HepG2 (cell line): Measurements from ENCODE around the gene RAB30. TPM values are rescaled to one million over a fixed set of nuclear protein-coding genes. Genes with fewer than 3 reads are reported as not detected.

ENCODE experiments used
- ATAC-seq: fragments of 200-7000 bp; cut with Tn5 transposase; 3 replicates; pipeline ENCODE4 v1.9.1; 2020; ENCODE audit warnings: mild to moderate bottlenecking, moderate library complexity
- BruUV-seq: library from RNA; stranded (reverse); fragments of 400-500 nt; replicated peaks from 2 replicates; lab custom pipeline; 2021; lab: Mats Ljungman, UMichigan
- CTCF ChIA-PET: fragments of 300-600 bp; formaldehyde crosslinking; extraction: SDS; loops from one replicate; lab custom pipeline; 2021; ENCODE audit warnings: low total read pairs, inconsistent platforms, low intra/inter-chr PET ratio; lab: Yijun Ruan, JAX
- POLR2A ChIA-PET: fragments of 350-600 bp; sonication (Branson Sonifier 250); formaldehyde crosslinking; loops from one replicate; lab custom pipeline; 2020; ENCODE audit warnings: antibody characterized with exemption, inconsistent platforms; lab: Yijun Ruan, JAX
- DNase-seq: peaks from one replicate; pipeline ENCODE4 v3.0.0-alpha.2; 2015; ENCODE audit warnings: low spot score
- FAIRE-seq: peaks from 3 replicates; lab custom pipeline; 2011; peaks lifted over from hg19 to GRCh38; lab: Jason Lieb, UNC
- H2AFZ ChIP-seq: one replicate; pipeline ENCODE4 v1.6.1; 2011; ENCODE audit warnings: low read length, inconsistent platforms
- H3K27ac ChIP-seq: fragments of 300-600 bp; 3 replicates; pipeline ENCODE4 v1.8.0; 2011; ENCODE audit warnings: mixed run types, mild to moderate bottlenecking, mixed read lengths, low read length, inconsistent platforms; ENCODE audit not compliant: insufficient read depth; ENCODE audit errors: extremely low read length
- H3K27me3 ChIP-seq, 2 experiments: fragments of 200-600 bp in 1 of 2; 2 replicates in 1 of 2; 3 replicates in 1 of 2; pipeline versions ENCODE4 v1.6.0 to v1.8.0; 2011; ENCODE audit warnings: low read length in 2 of 2, mild to moderate bottlenecking in 2 of 2, moderate library complexity in 2 of 2, inconsistent platforms in 1 of 2; ENCODE audit not compliant: insufficient read depth in 2 of 2, control insufficient read depth in 1 of 2
- H3K36me3 ChIP-seq, 2 experiments: fragments of 200-600 bp in 1 of 2; replicated peaks in 1 of 2; 2 replicates in 1 of 2; 3 replicates in 1 of 2; pipeline versions ENCODE4 v1.5.1 to v1.8.0; 2011; ENCODE audit warnings: low read length in 2 of 2, inconsistent platforms in 1 of 2; ENCODE audit not compliant: insufficient read depth in 2 of 2, control insufficient read depth in 1 of 2
- H3K4me1 ChIP-seq: 2 replicates; pipeline ENCODE4 v1.5.1; 2012; ENCODE audit warnings: low read length, inconsistent platforms; ENCODE audit not compliant: insufficient read depth
- H3K4me2 ChIP-seq: 2 replicates; pipeline ENCODE4 v1.6.0; 2011; ENCODE audit warnings: low read depth, low read length, inconsistent platforms
- H3K4me3 ChIP-seq, 3 experiments: fragments of 200-600 bp in 1 of 3; sonication (generic), shearing (Covaris generic) in 1 of 3; replicated peaks in 1 of 3; 2 replicates each; pipeline ENCODE4 v1.5.1; 2011 to 2016; ENCODE audit warnings: low read length in 3 of 3, inconsistent platforms in 2 of 3, low read depth in 2 of 3, mild to moderate bottlenecking in 2 of 3, control low read depth in 1 of 3, mixed read lengths in 1 of 3; ENCODE audit not compliant: insufficient read depth in 1 of 3
- H3K79me2 ChIP-seq: one replicate; pipeline ENCODE4 v1.6.1; 2011; ENCODE audit warnings: low read length, inconsistent platforms; ENCODE audit not compliant: insufficient read depth
- H3K9ac ChIP-seq: 2 replicates; pipeline ENCODE4 v1.6.0; 2011; ENCODE audit warnings: mild to moderate bottlenecking, low read depth, low read length, inconsistent platforms; ENCODE audit not compliant: insufficient read depth
- H3K9me3 ChIP-seq: 2 replicates; pipeline ENCODE4 v1.5.1; 2012; ENCODE audit warnings: mild to moderate bottlenecking, low read length
- H4K20me1 ChIP-seq: 2 replicates; pipeline ENCODE4 v1.6.0; 2011; ENCODE audit warnings: inconsistent platforms, mild to moderate bottlenecking, low read length, moderate library complexity; ENCODE audit not compliant: insufficient read depth
- KDM4B ChIP-seq: sonication (generic); formaldehyde crosslinking; IDR thresholded peaks from 2 replicates; pipeline ENCODE4 v1.4.0; 2020; ENCODE audit warnings: missing genetic modification reagents
- MAF1 ChIP-seq: sonication (generic); formaldehyde crosslinking; IDR thresholded peaks from 2 replicates; pipeline ENCODE4 v1.5.0; 2020; ENCODE audit warnings: missing genetic modification reagents, borderline replicate concordance
- MIER2 ChIP-seq: IDR thresholded peaks from 2 replicates; pipeline ENCODE4 v1.6.1; 2016; ENCODE audit warnings: missing biosample characterization, missing genetic modification reagents
- NFYC ChIP-seq: IDR thresholded peaks from 2 replicates; pipeline ENCODE4 v1.6.1; 2016; ENCODE audit warnings: missing genetic modification reagents, missing compliant biosample characterization
- SCMH1 ChIP-seq: sonication (generic); formaldehyde crosslinking; IDR thresholded peaks from 2 replicates; pipeline ENCODE4 v1.9.0; 2021; ENCODE audit warnings: missing genetic modification reagents, mild to moderate bottlenecking, borderline replicate concordance
- THYN1 ChIP-seq: sonication (generic); formaldehyde crosslinking; IDR thresholded peaks from 2 replicates; pipeline ENCODE4 v1.8.1; 2023; ENCODE audit warnings: low read depth, mild to moderate bottlenecking, moderate library complexity, missing genetic modification reagents, borderline replicate concordance
- ZNF205 ChIP-seq: IDR thresholded peaks from 2 replicates; pipeline ENCODE4 v1.6.1; 2018; ENCODE audit warnings: missing biosample characterization, missing genetic modification reagents
- ZNF792 ChIP-seq: IDR thresholded peaks from 2 replicates; pipeline ENCODE4 v1.6.1; 2016
- ZNF816 ChIP-seq: sonication (generic); formaldehyde crosslinking; IDR thresholded peaks from 2 replicates; pipeline ENCODE4 v1.8.0; 2022; ENCODE audit warnings: missing genetic modification reagents, mild to moderate bottlenecking, borderline replicate concordance
- WGBS: methylation state at CpG from one replicate; pipeline ENCODE4 v1.1.6; 2017; ENCODE audit warnings: low lambda C conversion rate; 5-methylcytosine and 5-hydroxymethylcytosine counted together
- in situ Hi-C: cut with HindIII; loops from 2 replicates; pipeline ENCODE4 v1.10.0; 2017; ENCODE audit warnings: low pct_unique_long_range_greater_than_20kb; ENCODE audit not compliant: extremely low pct_ligation_motif_present
- intact Hi-C: fragments of 100-400 bp; cut with micrococcal nuclease; formaldehyde crosslinking; loops from one replicate; pipeline ENCODE4 v1.10.0; 2022; ENCODE audit not compliant: unreplicated experiment
- polyA plus RNA-seq, 8 experiments: library from polyadenylated mRNA; depleted of rRNA in 3 of 8; stranded (reverse) in 7 of 8; unstranded in 1 of 8; fragments of >200 nt; fragmentation: Illumina TruSeq in 4 of 8; extraction: Trizol in 4 of 8; gene quantifications; 2 replicates each; pipeline versions ENCODE4 v1.2.1 to v1.2.3, GENCODE V29; 2011 to 2016; ENCODE audit warnings: low read depth in 4 of 8, missing spikeins in 1 of 8, mixed read lengths in 1 of 8; ENCODE audit not compliant: insufficient read depth in 1 of 8
- total RNA-seq, 5 experiments: library from RNA; depleted of rRNA; stranded (reverse); fragments of >200 nt; fragmentation: Illumina TruSeq; extraction: Trizol; gene quantifications; 2 replicates each; pipeline ENCODE4 v1.2.3, GENCODE V29; 2016; ENCODE audit warnings: low read depth in 1 of 5
- TF ChIP-seq, protein P1 (sequence below): IDR thresholded peaks from 2 replicates; pipeline ENCODE4 v1.4.0; 2020; ENCODE audit warnings: mild to moderate bottlenecking, missing genetic modification reagents
- TF ChIP-seq, protein P2 (sequence below): sonication (generic); formaldehyde crosslinking; conservative IDR thresholded peaks from 2 replicates; pipeline ENCODE4 v1.5.0; 2020; ENCODE audit warnings: missing genetic modification reagents
- TF ChIP-seq, protein P3 (sequence below): sonication (generic); formaldehyde crosslinking; IDR thresholded peaks from 2 replicates; pipeline ENCODE4 v1.5.1; 2020; ENCODE audit warnings: mild to moderate bottlenecking, moderate library complexity, missing genetic modification reagents
- TF ChIP-seq, protein P4 (sequence below): sonication (generic); formaldehyde crosslinking; conservative IDR thresholded peaks from 2 replicates; pipeline ENCODE4 v1.4.0; 2020; ENCODE audit warnings: missing genetic modification reagents

The RAB30 gene
- total and polyA plus RNA-seq, 2 of the 13 experiments (the other 11 are each of a cell fraction or from before 2014, with no cell fraction given) = 3.7 to 5.0 TPM

DNA sequence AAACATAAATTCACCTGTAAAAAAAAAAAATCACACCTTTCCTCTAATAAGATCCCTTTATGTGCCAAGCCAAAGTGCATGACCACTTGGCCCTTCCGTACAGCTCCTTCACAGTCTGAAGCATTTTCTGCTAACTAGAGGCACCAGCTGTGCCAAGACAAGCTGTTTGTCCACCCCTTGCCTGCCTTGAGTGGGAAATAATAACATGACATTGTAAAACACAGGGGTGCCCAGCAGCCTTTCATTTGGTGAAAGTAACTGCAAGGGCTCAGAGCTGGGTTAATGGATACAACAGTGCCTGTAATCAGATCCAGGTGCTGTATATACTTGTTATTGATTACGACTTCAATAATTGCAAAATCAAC lies 110.9 kb downstream of the RAB30 start (continued):
- TF ChIP-seq, protein P1, sequence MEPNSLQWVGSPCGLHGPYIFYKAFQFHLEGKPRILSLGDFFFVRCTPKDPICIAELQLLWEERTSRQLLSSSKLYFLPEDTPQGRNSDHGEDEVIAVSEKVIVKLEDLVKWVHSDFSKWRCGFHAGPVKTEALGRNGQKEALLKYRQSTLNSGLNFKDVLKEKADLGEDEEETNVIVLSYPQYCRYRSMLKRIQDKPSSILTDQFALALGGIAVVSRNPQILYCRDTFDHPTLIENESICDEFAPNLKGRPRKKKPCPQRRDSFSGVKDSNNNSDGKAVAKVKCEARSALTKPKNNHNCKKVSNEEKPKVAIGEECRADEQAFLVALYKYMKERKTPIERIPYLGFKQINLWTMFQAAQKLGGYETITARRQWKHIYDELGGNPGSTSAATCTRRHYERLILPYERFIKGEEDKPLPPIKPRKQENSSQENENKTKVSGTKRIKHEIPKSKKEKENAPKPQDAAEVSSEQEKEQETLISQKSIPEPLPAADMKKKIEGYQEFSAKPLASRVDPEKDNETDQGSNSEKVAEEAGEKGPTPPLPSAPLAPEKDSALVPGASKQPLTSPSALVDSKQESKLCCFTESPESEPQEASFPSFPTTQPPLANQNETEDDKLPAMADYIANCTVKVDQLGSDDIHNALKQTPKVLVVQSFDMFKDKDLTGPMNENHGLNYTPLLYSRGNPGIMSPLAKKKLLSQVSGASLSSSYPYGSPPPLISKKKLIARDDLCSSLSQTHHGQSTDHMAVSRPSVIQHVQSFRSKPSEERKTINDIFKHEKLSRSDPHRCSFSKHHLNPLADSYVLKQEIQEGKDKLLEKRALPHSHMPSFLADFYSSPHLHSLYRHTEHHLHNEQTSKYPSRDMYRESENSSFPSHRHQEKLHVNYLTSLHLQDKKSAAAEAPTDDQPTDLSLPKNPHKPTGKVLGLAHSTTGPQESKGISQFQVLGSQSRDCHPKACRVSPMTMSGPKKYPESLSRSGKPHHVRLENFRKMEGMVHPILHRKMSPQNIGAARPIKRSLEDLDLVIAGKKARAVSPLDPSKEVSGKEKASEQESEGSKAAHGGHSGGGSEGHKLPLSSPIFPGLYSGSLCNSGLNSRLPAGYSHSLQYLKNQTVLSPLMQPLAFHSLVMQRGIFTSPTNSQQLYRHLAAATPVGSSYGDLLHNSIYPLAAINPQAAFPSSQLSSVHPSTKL (CRISPR knock-in tag) = no peak
- TF ChIP-seq, protein P2, sequence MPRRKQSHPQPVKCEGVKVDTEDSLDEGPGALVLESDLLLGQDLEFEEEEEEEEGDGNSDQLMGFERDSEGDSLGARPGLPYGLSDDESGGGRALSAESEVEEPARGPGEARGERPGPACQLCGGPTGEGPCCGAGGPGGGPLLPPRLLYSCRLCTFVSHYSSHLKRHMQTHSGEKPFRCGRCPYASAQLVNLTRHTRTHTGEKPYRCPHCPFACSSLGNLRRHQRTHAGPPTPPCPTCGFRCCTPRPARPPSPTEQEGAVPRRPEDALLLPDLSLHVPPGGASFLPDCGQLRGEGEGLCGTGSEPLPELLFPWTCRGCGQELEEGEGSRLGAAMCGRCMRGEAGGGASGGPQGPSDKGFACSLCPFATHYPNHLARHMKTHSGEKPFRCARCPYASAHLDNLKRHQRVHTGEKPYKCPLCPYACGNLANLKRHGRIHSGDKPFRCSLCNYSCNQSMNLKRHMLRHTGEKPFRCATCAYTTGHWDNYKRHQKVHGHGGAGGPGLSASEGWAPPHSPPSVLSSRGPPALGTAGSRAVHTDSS = no peak
- TF ChIP-seq MIER2 (CRISPR knock-in tag) (no peak), MAF1 (CRISPR knock-in tag) (no peak), THYN1 (CRISPR knock-in tag) (no peak), SCMH1 (no peak)

DNA sequence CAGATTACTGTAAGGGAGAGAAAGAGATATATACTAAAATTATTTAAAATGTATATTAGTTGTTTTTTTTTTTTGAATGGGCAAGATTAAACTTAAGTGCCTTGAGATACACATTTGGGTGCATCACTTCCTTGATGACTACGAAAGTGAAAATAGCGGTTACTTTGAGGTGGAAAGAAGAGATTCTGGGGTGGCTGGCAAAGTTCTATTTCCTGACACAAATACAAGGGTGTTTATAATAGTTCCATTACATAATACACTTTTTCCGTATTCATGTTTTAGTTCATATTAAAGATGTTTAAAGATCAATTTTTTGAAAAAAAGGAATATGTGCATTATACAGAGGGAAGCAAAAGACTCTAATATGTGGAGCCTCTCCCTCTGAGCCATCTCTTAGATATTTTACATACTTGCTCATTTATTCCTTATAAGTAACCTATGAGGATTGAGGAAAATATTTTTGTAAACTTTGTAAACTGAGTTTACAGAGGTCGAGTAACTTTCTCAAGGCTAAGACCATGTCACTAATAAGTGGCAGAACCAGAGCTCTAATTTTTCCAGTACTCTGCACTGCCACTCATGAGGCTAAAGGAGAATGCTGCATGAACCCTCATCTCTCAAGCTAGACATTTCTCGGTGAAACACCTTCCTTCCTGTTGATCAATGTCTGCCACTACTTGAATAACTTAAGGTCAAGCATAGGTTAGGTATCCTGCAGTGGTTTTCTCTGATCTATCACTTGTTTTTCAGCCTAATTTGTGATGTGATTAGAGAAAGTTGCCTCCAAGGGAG lies 111.5 kb downstream of the RAB30 start:
- H3K79me2 ChIP-seq = no peaks in the 10 kb centered on the region
- no peak overlapping the region for H2AFZ ChIP-seq
- H3K36me3 ChIP-seq = no peaks in the 10 kb centered on the region
- H3K9me3 ChIP-seq = no peaks in the 10 kb centered on the region
- no peak overlapping the region for H3K4me2 ChIP-seq
- no peak for ATAC-seq
- no peak overlapping the region for H3K27ac ChIP-seq
- POLR2A ChIA-PET = no interaction called here
- no peaks in the 10 kb centered on the region for H4K20me1 ChIP-seq
- intact Hi-C loops (no loop called here), in situ Hi-C loops (no loop called here)
- H3K9ac ChIP-seq = no peak overlapping the region
- H3K4me1 ChIP-seq = peaks cover 16% of the 10 kb centered on the region
- FAIRE-seq = no peak
- H3K27me3 ChIP-seq = no peaks in the 10 kb centered on the region
- WGBS = 59% methylated on average over 5 of the region's 5 CpGs
- BruUV-seq = no TSS peak
- H3K4me3 ChIP-seq = no peak overlapping the region
- CTCF ChIA-PET = no interaction called here
- no peak for DNase-seq
- TF ChIP-seq KDM4B (CRISPR knock-in tag) = no peak
- TF ChIP-seq NFYC = no peak
- TF ChIP-seq, protein P3, sequence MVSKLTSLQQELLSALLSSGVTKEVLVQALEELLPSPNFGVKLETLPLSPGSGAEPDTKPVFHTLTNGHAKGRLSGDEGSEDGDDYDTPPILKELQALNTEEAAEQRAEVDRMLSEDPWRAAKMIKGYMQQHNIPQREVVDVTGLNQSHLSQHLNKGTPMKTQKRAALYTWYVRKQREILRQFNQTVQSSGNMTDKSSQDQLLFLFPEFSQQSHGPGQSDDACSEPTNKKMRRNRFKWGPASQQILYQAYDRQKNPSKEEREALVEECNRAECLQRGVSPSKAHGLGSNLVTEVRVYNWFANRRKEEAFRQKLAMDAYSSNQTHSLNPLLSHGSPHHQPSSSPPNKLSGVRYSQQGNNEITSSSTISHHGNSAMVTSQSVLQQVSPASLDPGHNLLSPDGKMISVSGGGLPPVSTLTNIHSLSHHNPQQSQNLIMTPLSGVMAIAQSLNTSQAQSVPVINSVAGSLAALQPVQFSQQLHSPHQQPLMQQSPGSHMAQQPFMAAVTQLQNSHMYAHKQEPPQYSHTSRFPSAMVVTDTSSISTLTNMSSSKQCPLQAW (CRISPR knock-in tag) = no peak
- no peak for TF ChIP-seq ZNF205 (CRISPR knock-in tag)
- TF ChIP-seq ZNF792 = no peak
- no peak for TF ChIP-seq ZNF816
- TF ChIP-seq, protein P4, sequence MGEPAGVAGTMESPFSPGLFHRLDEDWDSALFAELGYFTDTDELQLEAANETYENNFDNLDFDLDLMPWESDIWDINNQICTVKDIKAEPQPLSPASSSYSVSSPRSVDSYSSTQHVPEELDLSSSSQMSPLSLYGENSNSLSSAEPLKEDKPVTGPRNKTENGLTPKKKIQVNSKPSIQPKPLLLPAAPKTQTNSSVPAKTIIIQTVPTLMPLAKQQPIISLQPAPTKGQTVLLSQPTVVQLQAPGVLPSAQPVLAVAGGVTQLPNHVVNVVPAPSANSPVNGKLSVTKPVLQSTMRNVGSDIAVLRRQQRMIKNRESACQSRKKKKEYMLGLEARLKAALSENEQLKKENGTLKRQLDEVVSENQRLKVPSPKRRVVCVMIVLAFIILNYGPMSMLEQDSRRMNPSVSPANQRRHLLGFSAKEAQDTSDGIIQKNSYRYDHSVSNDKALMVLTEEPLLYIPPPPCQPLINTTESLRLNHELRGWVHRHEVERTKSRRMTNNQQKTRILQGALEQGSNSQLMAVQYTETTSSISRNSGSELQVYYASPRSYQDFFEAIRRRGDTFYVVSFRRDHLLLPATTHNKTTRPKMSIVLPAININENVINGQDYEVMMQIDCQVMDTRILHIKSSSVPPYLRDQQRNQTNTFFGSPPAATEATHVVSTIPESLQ (CRISPR knock-in tag) = no peak
